HepG2 (cell line): ENCODE data around the gene PSMB11. TPM values are rescaled to one million over a fixed set of nuclear protein-coding genes. Genes with fewer than 3 reads are reported as not detected.

Source experiments
- ARNTL ChIP-seq: sonication (generic); formaldehyde crosslinking; IDR thresholded peaks from 2 replicates; pipeline ENCODE4 v1.4.0; 2020; ENCODE audit warnings: mild to moderate bottlenecking, missing genetic modification reagents
- CHCHD3 ChIP-seq: sonication (generic); formaldehyde crosslinking; IDR thresholded peaks from 2 replicates; pipeline ENCODE4 v1.8.0; 2022; ENCODE audit warnings: mild to moderate bottlenecking, missing genetic modification reagents, moderate library complexity
- HOXA5 ChIP-seq: sonication (generic); formaldehyde crosslinking; IDR thresholded peaks from 2 replicates; pipeline ENCODE4 v1.4.0; 2020; ENCODE audit warnings: missing genetic modification reagents
- JUND ChIP-seq: sonication (generic); formaldehyde crosslinking; IDR thresholded peaks from 2 replicates; pipeline ENCODE4 v1.8.0; 2022; ENCODE audit warnings: mild to moderate bottlenecking, missing genetic modification reagents
- RFX5 ChIP-seq: IDR thresholded peaks from 2 replicates; pipeline ENCODE4 v1.6.1; 2011; ENCODE audit warnings: low read depth, low read length, improper control_type of control experiment
- TOPORS ChIP-seq: sonication (generic); formaldehyde crosslinking; IDR thresholded peaks from 2 replicates; pipeline ENCODE4 v1.8.0; 2023; ENCODE audit warnings: mild to moderate bottlenecking, missing genetic modification reagents
- ZEB1 ChIP-seq: IDR thresholded peaks from 2 replicates; pipeline ENCODE4 v1.6.1; 2012; ENCODE audit warnings: mild to moderate bottlenecking, low read depth, inconsistent platforms; ENCODE audit not compliant: insufficient replicate concordance
- ZNF530 ChIP-seq: sonication (generic); formaldehyde crosslinking; IDR thresholded peaks from 2 replicates; pipeline ENCODE4 v1.5.0; 2020; ENCODE audit warnings: low read depth, mild to moderate bottlenecking, missing genetic modification reagents
- ZNF619 ChIP-seq: sonication (generic); formaldehyde crosslinking; IDR thresholded peaks from 2 replicates; pipeline ENCODE4 v1.4.0; 2020; ENCODE audit warnings: mild to moderate bottlenecking, missing genetic modification reagents
- ZNF678 ChIP-seq: sonication (generic); formaldehyde crosslinking; IDR thresholded peaks from 2 replicates; pipeline ENCODE4 v1.4.0; 2020; ENCODE audit warnings: mild to moderate bottlenecking, missing genetic modification reagents
- ZNF775 ChIP-seq: sonication (generic); formaldehyde crosslinking; IDR thresholded peaks from 2 replicates; pipeline ENCODE4 v1.4.0; 2020; ENCODE audit warnings: missing genetic modification reagents, mild to moderate bottlenecking, moderate library complexity, borderline replicate concordance
- ZNF788 ChIP-seq: sonication (generic); formaldehyde crosslinking; IDR thresholded peaks from 2 replicates; pipeline ENCODE4 v1.5.0; 2020; ENCODE audit warnings: mild to moderate bottlenecking, missing genetic modification reagents, borderline replicate concordance
- polyA plus RNA-seq, 8 experiments: library from polyadenylated mRNA; depleted of rRNA in 3 of 8; stranded (reverse) in 7 of 8; unstranded in 1 of 8; fragments of >200 nt; fragmentation: Illumina TruSeq in 4 of 8; extraction: Trizol in 4 of 8; gene quantifications; 2 replicates each; pipeline versions ENCODE4 v1.2.1 to v1.2.3, GENCODE V29; 2011 to 2016; ENCODE audit warnings: low read depth in 4 of 8, missing spikeins in 1 of 8, mixed read lengths in 1 of 8; ENCODE audit not compliant: insufficient read depth in 1 of 8
- total RNA-seq, 5 experiments: library from RNA; depleted of rRNA; stranded (reverse); fragments of >200 nt; fragmentation: Illumina TruSeq; extraction: Trizol; gene quantifications; 2 replicates each; pipeline ENCODE4 v1.2.3, GENCODE V29; 2016; ENCODE audit warnings: low read depth in 1 of 5
- TF ChIP-seq, protein P1 (sequence below): sonication (generic); formaldehyde crosslinking; IDR thresholded peaks from 2 replicates; pipeline ENCODE4 v1.4.0; 2020; ENCODE audit warnings: mild to moderate bottlenecking, missing genetic modification reagents
- TF ChIP-seq, protein P2 (sequence below): sonication (generic); formaldehyde crosslinking; IDR thresholded peaks from 2 replicates; pipeline ENCODE4 v1.4.0; 2020; ENCODE audit warnings: missing genetic modification reagents
- TF ChIP-seq, protein P3 (sequence below): sonication (generic); formaldehyde crosslinking; IDR thresholded peaks from 2 replicates; pipeline ENCODE4 v1.9.0; 2021; ENCODE audit warnings: missing genetic modification reagents, borderline replicate concordance

PSMB11 gene
- total and polyA plus RNA-seq, 2 of the 13 experiments (the other 11 are each of a cell fraction or from before 2014, with no cell fraction given) = not detected

DNA sequence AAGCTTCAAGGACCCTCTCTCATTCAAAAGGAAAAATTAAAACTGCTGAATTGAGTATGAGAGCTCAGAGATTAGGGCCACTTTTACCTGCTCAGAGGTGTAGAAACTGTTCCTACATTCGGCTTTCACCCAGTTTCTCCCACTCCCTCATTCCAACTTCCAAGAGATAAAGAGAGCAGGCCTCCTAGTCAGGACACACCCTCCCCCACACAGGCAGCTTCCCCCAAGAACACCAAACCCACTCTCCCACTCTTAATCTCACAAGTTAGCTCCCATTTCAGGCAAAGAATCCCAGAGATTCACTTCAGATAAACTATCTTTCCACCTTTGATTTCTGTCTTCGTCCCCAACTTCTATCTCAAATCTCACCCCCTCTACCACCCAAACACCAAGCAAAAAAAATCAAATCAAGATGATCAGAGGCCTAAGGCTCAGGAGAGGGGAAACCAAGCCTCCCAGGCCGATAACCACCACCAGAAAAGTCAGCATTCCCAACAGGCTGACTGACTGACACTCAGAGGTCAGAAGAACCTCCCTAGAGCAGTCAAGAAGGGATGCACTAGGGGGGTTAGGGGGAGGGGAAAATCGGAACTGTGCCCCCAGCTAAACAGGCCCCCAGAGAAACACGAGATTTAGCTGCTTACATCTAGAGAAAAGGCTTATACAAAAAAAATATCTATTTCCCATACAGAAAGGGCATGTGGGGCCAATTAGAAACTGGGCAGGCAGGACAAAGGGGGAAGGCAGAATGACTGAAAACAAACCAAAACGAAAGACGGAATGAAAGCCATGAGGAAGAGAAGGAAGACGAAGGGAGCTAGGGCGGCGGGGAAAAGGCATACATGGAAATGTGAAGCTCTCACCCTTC, 28.5 kb downstream of the PSMB11 start (continued):
- TF ChIP-seq, protein P1, sequence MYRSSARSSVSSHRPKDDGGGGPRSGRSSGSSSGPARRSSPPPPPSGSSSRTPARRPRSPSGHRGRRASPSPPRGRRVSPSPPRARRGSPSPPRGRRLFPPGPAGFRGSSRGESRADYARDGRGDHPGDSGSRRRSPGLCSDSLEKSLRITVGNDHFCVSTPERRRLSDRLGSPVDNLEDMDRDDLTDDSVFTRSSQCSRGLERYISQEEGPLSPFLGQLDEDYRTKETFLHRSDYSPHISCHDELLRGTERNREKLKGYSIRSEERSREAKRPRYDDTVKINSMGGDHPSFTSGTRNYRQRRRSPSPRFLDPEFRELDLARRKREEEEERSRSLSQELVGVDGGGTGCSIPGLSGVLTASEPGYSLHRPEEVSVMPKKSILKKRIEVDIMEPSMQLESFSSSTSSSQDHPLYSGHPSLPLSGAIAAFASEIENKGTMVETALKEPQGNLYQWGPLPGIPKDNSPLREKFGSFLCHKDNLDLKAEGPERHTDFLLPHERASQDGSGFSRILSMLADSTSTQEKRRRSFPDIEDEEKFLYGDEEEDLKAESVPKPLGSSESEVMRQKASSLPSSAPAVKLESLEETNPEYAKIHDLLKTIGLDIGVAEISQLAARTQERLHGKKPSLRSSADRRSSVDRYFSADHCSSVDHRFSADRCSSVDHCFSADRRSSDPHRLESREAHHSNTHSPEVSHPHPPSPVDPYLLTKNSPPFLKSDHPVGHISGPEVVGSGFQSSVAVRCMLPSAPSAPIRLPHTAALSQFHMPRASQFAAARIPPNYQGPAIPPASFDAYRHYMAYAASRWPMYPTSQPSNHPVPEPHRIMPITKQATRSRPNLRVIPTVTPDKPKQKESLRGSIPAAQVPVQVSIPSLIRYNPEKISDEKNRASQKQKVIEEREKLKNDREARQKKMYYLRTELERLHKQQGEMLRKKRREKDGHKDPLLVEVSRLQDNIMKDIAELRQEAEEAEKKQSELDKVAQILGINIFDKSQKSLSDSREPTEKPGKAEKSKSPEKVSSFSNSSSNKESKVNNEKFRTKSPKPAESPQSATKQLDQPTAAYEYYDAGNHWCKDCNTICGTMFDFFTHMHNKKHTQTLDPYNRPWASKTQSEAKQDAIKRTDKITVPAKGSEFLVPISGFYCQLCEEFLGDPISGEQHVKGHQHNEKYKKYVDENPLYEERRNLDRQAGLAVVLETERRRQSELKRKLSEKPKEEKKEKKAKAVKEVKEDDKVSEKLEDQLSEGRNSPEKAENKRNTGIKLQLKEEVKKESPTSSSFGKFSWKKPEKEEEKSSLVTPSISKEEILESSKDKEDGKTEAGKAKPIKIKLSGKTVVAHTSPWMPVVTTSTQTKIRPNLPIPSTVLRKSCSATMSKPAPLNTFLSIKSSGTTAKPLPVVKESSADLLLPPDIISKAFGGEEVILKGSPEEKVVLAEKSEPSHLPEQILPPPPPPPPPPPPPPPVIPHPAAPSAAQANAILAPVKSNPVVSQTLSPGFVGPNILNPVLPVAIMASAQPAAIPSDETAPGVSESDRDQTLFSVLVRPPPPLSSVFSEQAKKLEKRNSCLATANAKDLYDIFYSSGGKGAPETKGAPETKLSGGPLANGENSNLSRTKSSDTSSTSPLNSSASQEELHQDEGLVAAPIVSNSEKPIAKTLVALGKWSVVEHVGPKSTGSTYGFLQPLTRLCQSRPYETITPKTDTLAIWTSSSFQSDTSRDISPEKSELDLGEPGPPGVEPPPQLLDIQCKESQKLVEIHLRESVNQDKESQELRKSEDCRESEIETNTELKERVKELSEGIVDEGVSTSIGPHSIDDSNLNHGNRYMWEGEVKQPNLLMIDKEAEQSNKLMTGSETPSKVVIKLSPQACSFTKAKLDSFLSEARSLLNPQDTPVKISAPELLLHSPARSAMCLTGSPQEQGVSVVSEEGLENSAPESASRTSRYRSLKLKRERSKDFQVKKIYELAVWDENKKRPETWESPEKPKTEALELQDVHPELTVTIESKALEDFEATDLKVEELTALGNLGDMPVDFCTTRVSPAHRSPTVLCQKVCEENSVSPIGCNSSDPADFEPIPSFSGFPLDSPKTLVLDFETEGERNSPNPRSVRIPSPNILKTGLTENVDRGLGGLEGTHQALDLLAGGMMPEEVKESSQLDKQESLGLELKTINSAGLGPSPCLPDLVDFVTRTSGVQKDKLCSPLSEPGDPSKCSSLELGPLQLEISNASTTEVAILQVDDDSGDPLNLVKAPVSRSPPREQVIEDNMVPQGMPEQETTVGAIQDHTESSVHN (CRISPR knock-in tag) = peak; percentile 79; the same call in 1 of the 2 replicates
- TF ChIP-seq JUND (CRISPR knock-in tag) = 0 out of 2 replicates have a peak, but pooled peaks have one; percentile 23
- no peak for TF ChIP-seq ZNF775
- peak; percentile 30; the same call in 1 of the 2 replicates for TF ChIP-seq ZNF619
- TF ChIP-seq ZNF530 (CRISPR knock-in tag) = peak; percentile 14; the same call in 1 of the 2 replicates
- no peak; the same call in 1 of the 2 replicates for TF ChIP-seq ARNTL
- no peak for TF ChIP-seq CHCHD3 (CRISPR knock-in tag)
- TF ChIP-seq, protein P2, sequence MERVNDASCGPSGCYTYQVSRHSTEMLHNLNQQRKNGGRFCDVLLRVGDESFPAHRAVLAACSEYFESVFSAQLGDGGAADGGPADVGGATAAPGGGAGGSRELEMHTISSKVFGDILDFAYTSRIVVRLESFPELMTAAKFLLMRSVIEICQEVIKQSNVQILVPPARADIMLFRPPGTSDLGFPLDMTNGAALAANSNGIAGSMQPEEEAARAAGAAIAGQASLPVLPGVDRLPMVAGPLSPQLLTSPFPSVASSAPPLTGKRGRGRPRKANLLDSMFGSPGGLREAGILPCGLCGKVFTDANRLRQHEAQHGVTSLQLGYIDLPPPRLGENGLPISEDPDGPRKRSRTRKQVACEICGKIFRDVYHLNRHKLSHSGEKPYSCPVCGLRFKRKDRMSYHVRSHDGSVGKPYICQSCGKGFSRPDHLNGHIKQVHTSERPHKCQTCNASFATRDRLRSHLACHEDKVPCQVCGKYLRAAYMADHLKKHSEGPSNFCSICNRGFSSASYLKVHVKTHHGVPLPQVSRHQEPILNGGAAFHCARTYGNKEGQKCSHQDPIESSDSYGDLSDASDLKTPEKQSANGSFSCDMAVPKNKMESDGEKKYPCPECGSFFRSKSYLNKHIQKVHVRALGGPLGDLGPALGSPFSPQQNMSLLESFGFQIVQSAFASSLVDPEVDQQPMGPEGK (CRISPR knock-in tag) = peak; percentile 71
- no peak for TF ChIP-seq ZNF788 (CRISPR knock-in tag)
- TF ChIP-seq TOPORS (CRISPR knock-in tag) = 0 out of 2 replicates have a peak, but pooled peaks have one; percentile 7
- TF ChIP-seq HOXA5 (CRISPR knock-in tag) = no peak
- TF ChIP-seq RFX5 = no peak
- no peak for TF ChIP-seq ZNF678 (CRISPR knock-in tag)
- TF ChIP-seq ZEB1 = no peak
- TF ChIP-seq, protein P3, sequence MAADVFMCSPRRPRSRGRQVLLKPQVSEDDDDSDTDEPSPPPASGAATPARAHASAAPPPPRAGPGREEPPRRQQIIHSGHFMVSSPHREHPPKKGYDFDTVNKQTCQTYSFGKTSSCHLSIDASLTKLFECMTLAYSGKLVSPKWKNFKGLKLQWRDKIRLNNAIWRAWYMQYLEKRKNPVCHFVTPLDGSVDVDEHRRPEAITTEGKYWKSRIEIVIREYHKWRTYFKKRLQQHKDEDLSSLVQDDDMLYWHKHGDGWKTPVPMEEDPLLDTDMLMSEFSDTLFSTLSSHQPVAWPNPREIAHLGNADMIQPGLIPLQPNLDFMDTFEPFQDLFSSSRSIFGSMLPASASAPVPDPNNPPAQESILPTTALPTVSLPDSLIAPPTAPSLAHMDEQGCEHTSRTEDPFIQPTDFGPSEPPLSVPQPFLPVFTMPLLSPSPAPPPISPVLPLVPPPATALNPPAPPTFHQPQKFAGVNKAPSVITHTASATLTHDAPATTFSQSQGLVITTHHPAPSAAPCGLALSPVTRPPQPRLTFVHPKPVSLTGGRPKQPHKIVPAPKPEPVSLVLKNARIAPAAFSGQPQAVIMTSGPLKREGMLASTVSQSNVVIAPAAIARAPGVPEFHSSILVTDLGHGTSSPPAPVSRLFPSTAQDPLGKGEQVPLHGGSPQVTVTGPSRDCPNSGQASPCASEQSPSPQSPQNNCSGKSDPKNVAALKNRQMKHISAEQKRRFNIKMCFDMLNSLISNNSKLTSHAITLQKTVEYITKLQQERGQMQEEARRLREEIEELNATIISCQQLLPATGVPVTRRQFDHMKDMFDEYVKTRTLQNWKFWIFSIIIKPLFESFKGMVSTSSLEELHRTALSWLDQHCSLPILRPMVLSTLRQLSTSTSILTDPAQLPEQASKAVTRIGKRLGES (CRISPR knock-in tag) = no peak
